H1 (cell line): ENCODE measurements around the gene PLK5. TPM values are rescaled to one million over a fixed set of nuclear protein-coding genes. Genes with fewer than 3 reads are reported as not detected.

Experiments used
- CTCF ChIA-PET: fragments of 300-600 bp; sonication (Branson Sonifier 250); formaldehyde crosslinking; loops from one replicate; lab custom pipeline; 2021; ENCODE audit not compliant: partially characterized antibody; lab: Charles Lee
- POLR2A ChIA-PET: fragments of 300-600 bp; sonication (Branson Sonifier 250); formaldehyde crosslinking; loops from one replicate; lab custom pipeline; 2021; ENCODE audit warnings: inconsistent platforms; ENCODE audit not compliant: partially characterized antibody; lab: Charles Lee
- DNase-seq, 2 experiments: peaks; one replicate each; pipeline versions ENCODE4 v3.0.0 to v3.0.0-alpha.2; 2010 to 2022; ENCODE audit warnings: low spot score in 2 of 2, low read depth in 1 of 2, mixed read lengths in 1 of 2
- FAIRE-seq: peaks from 2 replicates; lab custom pipeline; 2011; peaks lifted over from hg19 to GRCh38; lab: Jason Lieb, UNC
- H2AFZ ChIP-seq: 2 replicates; pipeline ENCODE4 v1.8.1; 2012; ENCODE audit warnings: low read length, inconsistent platforms
- H2AK5ac ChIP-seq: 2 replicates; pipeline ENCODE4 v1.6.1; 2013; ENCODE audit warnings: low read depth, low read length
- H2BK120ac ChIP-seq: replicated peaks from 2 replicates; pipeline ENCODE3; 2013; ENCODE audit warnings: low read depth, low read length, inconsistent platforms
- H2BK12ac ChIP-seq: 2 replicates; pipeline ENCODE4 v1.6.1; 2013; ENCODE audit warnings: low read depth, low read length
- H2BK15ac ChIP-seq: 2 replicates; pipeline ENCODE4 v1.6.1; 2013; ENCODE audit warnings: low read length
- H2BK20ac ChIP-seq: 2 replicates; pipeline ENCODE4 v1.6.1; 2013; ENCODE audit warnings: low read length
- H2BK5ac ChIP-seq: 2 replicates; pipeline ENCODE4 v1.6.1; 2013; ENCODE audit warnings: low read depth, low read length
- H3K14ac ChIP-seq: 2 replicates; pipeline ENCODE4 v1.6.1; 2013; ENCODE audit warnings: inconsistent platforms; ENCODE audit not compliant: insufficient read length
- H3K18ac ChIP-seq: 2 replicates; pipeline ENCODE4 v1.6.1; 2013; ENCODE audit warnings: low read length; ENCODE audit errors: extremely low read depth
- H3K23ac ChIP-seq: 2 replicates; pipeline ENCODE4 v1.6.1; 2013; ENCODE audit warnings: inconsistent platforms; ENCODE audit not compliant: insufficient read length
- H3K23me2 ChIP-seq: 2 replicates; pipeline ENCODE4 v1.6.1; 2013; ENCODE audit warnings: low read depth, low read length
- H3K27ac ChIP-seq: 2 replicates; pipeline ENCODE4 v1.6.1; 2011; ENCODE audit warnings: low read depth, low read length, inconsistent platforms
- H3K27me3 ChIP-seq, 4 experiments: replicated peaks in 1 of 4; 1 replicate in 1 of 4; 2 replicates in 3 of 4; pipeline versions ENCODE4 v1.6.1 to v1.8.1; 2011 to 2013; ENCODE audit warnings: low read length in 3 of 4, mild to moderate bottlenecking in 3 of 4, inconsistent platforms in 2 of 4, mixed read lengths in 2 of 4, moderate library complexity in 1 of 4; ENCODE audit not compliant: control insufficient read depth in 3 of 4, insufficient read depth in 3 of 4; ENCODE audit errors: extremely low read depth in 1 of 4
- H3K36me3 ChIP-seq, 4 experiments: 2 replicates each; pipeline versions ENCODE4 v1.6.1 to v1.8.1; 2011 to 2013; ENCODE audit warnings: mild to moderate bottlenecking in 4 of 4, low read length in 3 of 4, moderate library complexity in 2 of 4, control low read depth in 1 of 4, inconsistent platforms in 1 of 4; ENCODE audit not compliant: insufficient read depth in 4 of 4, control insufficient read depth in 2 of 4
- H3K4ac ChIP-seq: replicated peaks from 2 replicates; pipeline ENCODE3; 2013; ENCODE audit warnings: low read length, low read depth, mixed read lengths, inconsistent platforms; ENCODE audit not compliant: insufficient read length
- H3K4me1 ChIP-seq, 4 experiments: replicated peaks in 1 of 4; 1 replicate in 1 of 4; 2 replicates in 3 of 4; pipeline versions ENCODE4 v1.6.1 to v1.8.1; 2011 to 2013; ENCODE audit warnings: low read length in 3 of 4, inconsistent platforms in 2 of 4, mixed read lengths in 1 of 4; ENCODE audit not compliant: insufficient read depth in 4 of 4, control insufficient read depth in 3 of 4
- H3K4me2 ChIP-seq, 2 experiments: 2 replicates each; pipeline versions ENCODE4 v1.6.1 to v1.8.1; 2011 to 2013; ENCODE audit warnings: low read depth in 2 of 2, low read length in 2 of 2, control low read depth in 1 of 2, inconsistent platforms in 1 of 2, mild to moderate bottlenecking in 1 of 2; ENCODE audit not compliant: insufficient read depth in 1 of 2
- H3K4me3 ChIP-seq, 4 experiments: fragments of 200-600, 300-600 bp in 1 of 4; sonication (generic), shearing (Covaris generic), sonication (Bioruptor Twin) in 1 of 4; 2 replicates each; pipeline versions ENCODE4 v1.5.1 to v1.8.1; 2011 to 2016; ENCODE audit warnings: low read length in 4 of 4, low read depth in 3 of 4, control low read depth in 2 of 4, inconsistent platforms in 2 of 4, mild to moderate bottlenecking in 2 of 4, mixed read lengths in 1 of 4, moderate library complexity in 1 of 4; ENCODE audit not compliant: insufficient read depth in 2 of 4; ENCODE audit errors: extremely low read depth in 1 of 4
- H3K56ac ChIP-seq: replicated peaks from 2 replicates; pipeline ENCODE3; 2013; ENCODE audit warnings: low read depth, mild to moderate bottlenecking, mixed read lengths, low read length, inconsistent platforms; ENCODE audit not compliant: insufficient read length
- H3K79me1 ChIP-seq: 2 replicates; pipeline ENCODE4 v1.6.1; 2013; ENCODE audit warnings: low read depth, low read length, control low read depth
- H3K79me2 ChIP-seq, 2 experiments: 2 replicates each; pipeline versions ENCODE4 v1.6.1 to v1.8.1; 2012 to 2013; ENCODE audit warnings: low read length in 2 of 2, mild to moderate bottlenecking in 2 of 2, inconsistent platforms in 1 of 2; ENCODE audit not compliant: insufficient read depth in 2 of 2, control insufficient read depth in 1 of 2
- H3K9ac ChIP-seq, 4 experiments: replicated peaks in 1 of 4; 1 replicate in 1 of 4; 2 replicates in 3 of 4; pipeline versions ENCODE4 v1.6.1 to v1.8.1; 2011 to 2013; ENCODE audit warnings: low read depth in 3 of 4, low read length in 3 of 4, control low read depth in 2 of 4, mild to moderate bottlenecking in 2 of 4, moderate library complexity in 2 of 4, inconsistent platforms in 1 of 4; ENCODE audit errors: extremely low read depth in 1 of 4
- H3K9me3 ChIP-seq, 2 experiments: 2 replicates each; pipeline versions ENCODE4 v1.6.1 to v1.8.1; 2012 to 2013; ENCODE audit warnings: mild to moderate bottlenecking in 2 of 2, moderate library complexity in 2 of 2, control low read depth in 1 of 2, inconsistent platforms in 1 of 2, low read depth in 1 of 2, low read length in 1 of 2, mixed read lengths in 1 of 2; ENCODE audit not compliant: insufficient read depth in 2 of 2
- H4K20me1 ChIP-seq, 2 experiments: replicated peaks in 1 of 2; 2 replicates each; pipeline versions ENCODE3 to v1.8.1; 2011 to 2013; ENCODE audit warnings: inconsistent platforms in 2 of 2, low read length in 2 of 2, mild to moderate bottlenecking in 1 of 2; ENCODE audit not compliant: insufficient read depth in 2 of 2, control insufficient read depth in 1 of 2
- H4K5ac ChIP-seq: 2 replicates; pipeline ENCODE4 v1.6.1; 2013; ENCODE audit warnings: low read length, low read depth, mixed read lengths, inconsistent platforms; ENCODE audit not compliant: insufficient read length
- H4K8ac ChIP-seq: 2 replicates; pipeline ENCODE4 v1.8.0; 2013; ENCODE audit warnings: mild to moderate bottlenecking, moderate library complexity, low read length, inconsistent platforms; ENCODE audit not compliant: insufficient read depth; ENCODE audit errors: extremely low read depth
- H4K91ac ChIP-seq: replicated peaks from 2 replicates; pipeline ENCODE3; 2013; ENCODE audit warnings: low read length, mixed read lengths, inconsistent platforms; ENCODE audit not compliant: insufficient read length
- HDAC6 ChIP-seq: IDR thresholded peaks from one replicate; pipeline ENCODE4 v1.7.1; 2012; ENCODE audit warnings: low read depth, mild to moderate bottlenecking, inconsistent platforms, low read length, moderate library complexity
- YY1 ChIP-seq: IDR thresholded peaks from 2 replicates; pipeline ENCODE4 v1.6.1; 2011; ENCODE audit warnings: low read depth, mild to moderate bottlenecking, low read length
- WGBS, 2 experiments: shearing (Covaris generic) in 1 of 2; methylation state at CpG; one replicate each; pipeline versions ENCODE4 v1.1.6 to v1.1.7; 2013 to 2015; ENCODE audit warnings: low lambda C conversion rate in 2 of 2, mixed read lengths in 2 of 2, inconsistent platforms in 1 of 2, low coverage in 1 of 2, missing lambda C conversion rate in 1 of 2; ENCODE audit not compliant: insufficient replicate concordance in 2 of 2, insufficient coverage in 1 of 2, insufficient read length in 1 of 2; ENCODE audit errors: extremely low coverage in 1 of 2, missing lambda C conversion rate in 1 of 2; 5-methylcytosine and 5-hydroxymethylcytosine counted together
- polyA plus RNA-seq, 7 experiments: library from polyadenylated mRNA; depleted of rRNA in 3 of 7; stranded (reverse) in 5 of 7; unstranded in 2 of 7; fragments of >200 nt in 5 of 7; fragments of 200-250 nt in 2 of 7; gene quantifications; 1 replicate in 5 of 7; 2 replicates in 1 of 7; 4 replicates in 1 of 7; pipeline versions ENCODE4 v1.2.1 to v1.2.3, GENCODE V29; 2011 to 2013; ENCODE audit warnings: missing spikeins in 2 of 7, mixed read lengths in 2 of 7
- total RNA-seq: library from RNA; stranded (reverse); fragmentation: NEBNext Ultra II Directional; extraction: Animal tissue kit (Norgen Biotek cat#: 25700); gene quantifications from 2 replicates; pipeline ENCODE4 v1.2.1, GENCODE V29; 2021

Gene PLK5
- total and polyA plus RNA-seq, 2 of the 8 experiments (the other 6 are each of a cell fraction or from before 2014, with no cell fraction given): 0.43 to 0.45 TPM

- no peak overlapping the region for H3K4me2 ChIP-seq
- no peaks in the 10 kb centered on the region for H3K27me3 ChIP-seq
- no peak overlapping the region for H2BK5ac ChIP-seq
- no peak overlapping the region for H2BK120ac ChIP-seq
- H4K20me1 ChIP-seq: no peaks in the 10 kb centered on the region
- no peak overlapping the region for H3K23ac ChIP-seq
- no peak overlapping the region for H2BK15ac ChIP-seq
- no peaks in the 10 kb centered on the region for H3K36me3 ChIP-seq
- H4K5ac ChIP-seq: no peak overlapping the region
- FAIRE-seq (no peak), DNase-seq (no peak)
- H3K23me2 ChIP-seq: peaks cover 4% of the 10 kb centered on the region; the same call in 1 of the 2 replicates
- TF ChIP-seq YY1: no peak
- no peak for TF ChIP-seq HDAC6
- ChIA-PET CTCF (no interaction called here), POLR2A (no interaction called here)
- H2BK20ac ChIP-seq: no peak overlapping the region
- H3K9me3 ChIP-seq: no peaks in the 10 kb centered on the region
- H3K4me1 ChIP-seq: no peaks in the 10 kb centered on the region
- no peak overlapping the region for H3K56ac ChIP-seq
- H2BK12ac ChIP-seq: no peak overlapping the region
- no peak overlapping the region for H3K27ac ChIP-seq
- no peak overlapping the region for H3K9ac ChIP-seq
- H3K4ac ChIP-seq: no peak overlapping the region
- no peak overlapping the region for H3K4me3 ChIP-seq
- H3K14ac ChIP-seq: no peak overlapping the region
- no peak overlapping the region for H3K18ac ChIP-seq
- WGBS, 2 experiments: 94% methylated on average over 23 of the region's 77 CpGs; no CpG with 5 or more reads in 1 of the 2 experiments
- no peaks in the 10 kb centered on the region; the same call in 1 of the 2 replicates for H3K79me1 ChIP-seq
- H2AFZ ChIP-seq: no peak overlapping the region
- H4K91ac ChIP-seq: no peak overlapping the region
- H4K8ac ChIP-seq: peak overlapping the region; percentile 68; the same call in 1 of the 2 replicates
- no peaks in the 10 kb centered on the region for H3K79me2 ChIP-seq
- H2AK5ac ChIP-seq: no peak overlapping the region
Measured at GRCh38 chr19:1483131-1483978, 40.5 kb upstream of the PLK5 start.
